ENCODE measurements around the gene PLEK. TPM values are rescaled to one million over a fixed set of nuclear protein-coding genes. Genes with fewer than 3 reads are reported as not detected.
A peak's percentile ranks its signal among the peaks of the same experiment; 100 is the strongest.
"Not testable (repeated sequence)": the region's sequence is repeated elsewhere in the genome, so short reads cannot be mapped to it uniquely, and the experiment has no call there.

The PLEK gene
- total RNA-seq, 2 experiments from 2014 or later: 31.8 to 42.5 TPM

- Mint-ChIP-seq H3K4me1 (no peaks in the 10 kb centered on the region), H3K27ac (no peak overlapping the region), H3K36me3 (no peaks in the 10 kb centered on the region), H3K27me3 (peaks cover 45% of the 10 kb centered on the region), H3K9me3 (ENCODE audit: low read depth) (no peaks in the 10 kb centered on the region), H3K4me3 (no peak overlapping the region)
- DNase-seq (no peak), ATAC-seq (no peak)
- CTCF ChIA-PET: no interaction called here
These were observed 24.6 kb upstream of the PLEK start for GRCh38 chr2:68340226-68341061.

GRCh38 chr2:68341062-68341329, 24.1 kb upstream of the PLEK start:
- H3K4me1 Mint-ChIP-seq: no peaks in the 10 kb centered on the region
- no peak overlapping the region for H3K27ac Mint-ChIP-seq
- H3K27me3 Mint-ChIP-seq: peaks cover 47% of the 10 kb centered on the region
- no peak for DNase-seq
- CTCF ChIA-PET: no interaction called here
- no peak overlapping the region for H3K4me3 Mint-ChIP-seq
- ATAC-seq: no peak
- no peaks in the 10 kb centered on the region for H3K36me3 Mint-ChIP-seq
- no peaks in the 10 kb centered on the region for H3K9me3 Mint-ChIP-seq (ENCODE audit: low read depth)

- H3K27me3 Mint-ChIP-seq: peaks cover 51% of the 10 kb centered on the region
- no peak overlapping the region for H3K27ac Mint-ChIP-seq
- H3K4me1 Mint-ChIP-seq: no peaks in the 10 kb centered on the region
These were observed 23.5 kb upstream of the PLEK start for GRCh38 chr2:68341583-68341982.

GRCh38 chr2:68342470-68342869, 22.6 kb upstream of the PLEK start:
- Mint-ChIP-seq H3K9me3 (ENCODE audit: low read depth) (no peaks in the 10 kb centered on the region), H3K4me1 (no peaks in the 10 kb centered on the region), H3K36me3 (no peaks in the 10 kb centered on the region), H3K27ac (no peak overlapping the region), H3K27me3 (peaks cover 58% of the 10 kb centered on the region), H3K4me3 (no peak overlapping the region)
- CTCF ChIA-PET: no interaction called here
- no peak for DNase-seq
- no peak for ATAC-seq

More at GRCh38 chr2:68341583-68341982, 23.5 kb upstream of the PLEK start:
- CTCF ChIA-PET: no interaction called here
- no peak for ATAC-seq
- H3K4me3 Mint-ChIP-seq: no peak overlapping the region
- DNase-seq: no peak
- H3K36me3 Mint-ChIP-seq: no peaks in the 10 kb centered on the region
- no peaks in the 10 kb centered on the region for H3K9me3 Mint-ChIP-seq (ENCODE audit: low read depth)

- Mint-ChIP-seq H3K9me3 (ENCODE audit: low read depth) (no peaks in the 10 kb centered on the region), H3K27me3 (peaks cover 69% of the 10 kb centered on the region), H3K4me3 (no peak overlapping the region), H3K27ac (no peak overlapping the region), H3K36me3 (no peaks in the 10 kb centered on the region), H3K4me1 (no peaks in the 10 kb centered on the region)
- ATAC-seq (no peak), DNase-seq (no peak)
- CTCF ChIA-PET: no interaction called here
These were observed 21.1 kb upstream of the PLEK start for GRCh38 chr2:68344031-68344430.

- Mint-ChIP-seq H3K27ac (no peak overlapping the region), H3K27me3 (peaks cover 65% of the 10 kb centered on the region), H3K9me3 (ENCODE audit: low read depth) (no peaks in the 10 kb centered on the region), H3K4me3 (no peak overlapping the region), H3K36me3 (no peaks in the 10 kb centered on the region), H3K4me1 (no peaks in the 10 kb centered on the region)
- DNase-seq (no peak), ATAC-seq (no peak)
- CTCF ChIA-PET: no interaction called here
These were observed 19.8 kb upstream of the PLEK start for GRCh38 chr2:68345129-68345875.

GRCh38 chr2:68349091-68349490, 16.0 kb upstream of the PLEK start:
- H3K4me3 Mint-ChIP-seq; H3K4me1 Mint-ChIP-seq; DNase-seq; H3K27ac Mint-ChIP-seq; H3K9me3 Mint-ChIP-seq (ENCODE audit: low read depth); ATAC-seq; H3K36me3 Mint-ChIP-seq; CTCF ChIA-PET: not testable (repeated sequence)
- peaks cover 41% of the 10 kb centered on the region for H3K27me3 Mint-ChIP-seq

GRCh38 chr2:68351997-68352396, 13.1 kb upstream of the PLEK start:
- H3K27ac Mint-ChIP-seq: no peak overlapping the region
- CTCF ChIA-PET: interaction anchor here (1.2 to 1.6 kb wide), 2 partner anchors 16 to 90 kb away, joined by 3 to 4 read pairs; no protein-coding TSS in a partner anchor
- DNase-seq (no peak), ATAC-seq (no peak)
- no peaks in the 10 kb centered on the region for H3K9me3 Mint-ChIP-seq (ENCODE audit: low read depth)
- H3K4me3 Mint-ChIP-seq: no peak overlapping the region
- H3K4me1 Mint-ChIP-seq: peaks cover 3% of the 10 kb centered on the region
- no peaks in the 10 kb centered on the region for H3K36me3 Mint-ChIP-seq
- peaks cover 27% of the 10 kb centered on the region for H3K27me3 Mint-ChIP-seq

- no peak overlapping the region for H3K4me3 Mint-ChIP-seq
- H3K36me3 Mint-ChIP-seq: no peaks in the 10 kb centered on the region
- no peak for DNase-seq
- no peaks in the 10 kb centered on the region for H3K9me3 Mint-ChIP-seq (ENCODE audit: low read depth)
- ATAC-seq: no peak
- H3K27me3 Mint-ChIP-seq: peaks cover 18% of the 10 kb centered on the region
- CTCF ChIA-PET: interaction anchor here (1.2 to 1.6 kb wide), 2 partner anchors 17 to 89 kb away, joined by 3 to 4 read pairs; no protein-coding TSS in a partner anchor
- H3K4me1 Mint-ChIP-seq: peaks cover 3% of the 10 kb centered on the region
- no peak overlapping the region for H3K27ac Mint-ChIP-seq
These were observed 12.3 kb upstream of the PLEK start for GRCh38 chr2:68352651-68353391.

GRCh38 chr2:68356599-68357239, 8.4 kb upstream of the PLEK start:
- no peak overlapping the region for H3K27ac Mint-ChIP-seq

GRCh38 chr2:68357605-68358337, 7.3 kb upstream of the PLEK start:
- H3K4me3 Mint-ChIP-seq: no peak overlapping the region
- no peaks in the 10 kb centered on the region for H3K36me3 Mint-ChIP-seq
- H3K4me1 Mint-ChIP-seq: peaks cover 13% of the 10 kb centered on the region
- H3K27me3 Mint-ChIP-seq: no peaks in the 10 kb centered on the region
- CTCF ChIA-PET: interaction anchor here (1.3 to 2.5 kb wide), 3 partner anchors 84 to 236 kb away, joined by 5 to 20 read pairs (median 10); no protein-coding TSS in a partner anchor
- DNase-seq (peak; percentile 46), ATAC-seq (peak; percentile 35)
- no peaks in the 10 kb centered on the region for H3K9me3 Mint-ChIP-seq (ENCODE audit: low read depth)
- no peak overlapping the region for H3K27ac Mint-ChIP-seq

More at GRCh38 chr2:68356599-68357239, 8.4 kb upstream of the PLEK start:
- CTCF ChIA-PET: interaction anchor here (0.6 to 2.5 kb wide), 3 partner anchors 71 to 161 kb away, joined by 4 to 20 read pairs (median 5); no protein-coding TSS in a partner anchor
- peaks cover 3% of the 10 kb centered on the region for H3K4me1 Mint-ChIP-seq
- no peaks in the 10 kb centered on the region for H3K27me3 Mint-ChIP-seq
- H3K9me3 Mint-ChIP-seq (ENCODE audit: low read depth): no peaks in the 10 kb centered on the region
- H3K36me3 Mint-ChIP-seq: no peaks in the 10 kb centered on the region
- DNase-seq: no peak
- no peak for ATAC-seq
- no peak overlapping the region for H3K4me3 Mint-ChIP-seq

- no peaks in the 10 kb centered on the region for H3K36me3 Mint-ChIP-seq
- no peak for DNase-seq
- H3K9me3 Mint-ChIP-seq (ENCODE audit: low read depth): no peaks in the 10 kb centered on the region
- ATAC-seq: no peak
- CTCF ChIA-PET: interaction anchor here (1.8 to 6.0 kb wide), 3 partner anchors 21 to 82 kb away, joined by 3 to 77 read pairs (median 10); no protein-coding TSS in a partner anchor
- no peak overlapping the region for H3K4me3 Mint-ChIP-seq
- peaks cover 31% of the 10 kb centered on the region for H3K4me1 Mint-ChIP-seq
- H3K27me3 Mint-ChIP-seq: no peaks in the 10 kb centered on the region
- H3K27ac Mint-ChIP-seq: no peak overlapping the region
These were observed 5.2 kb upstream of the PLEK start for GRCh38 chr2:68359889-68360288.

All from activated CD8-positive, alpha-beta memory T cell treated with anti-CD3 and anti-CD28 coated beads, Interleukin-2, amount 10 ng/mL, durations not matched to agents 7 days and 5 days (primary cell).